DOHH2 (cell line): ENCODE measurements around the gene PRKCG.

ENCODE experiments used
- H3F3A ChIP-seq: fragments of 200-600 bp; sonication (generic), shearing (Covaris generic); 2 replicates; pipeline ENCODE4 v1.6.0; 2016; ENCODE audit warnings: antibody characterized with exemption, mild to moderate bottlenecking; ENCODE audit not compliant: control insufficient read depth, insufficient read depth
- H3K27ac ChIP-seq: fragments of 200-600 bp; sonication (generic); 2 replicates; pipeline ENCODE4 v1.5.1; 2014; ENCODE audit warnings: low read depth, mild to moderate bottlenecking, low read length, moderate library complexity
- H3K27me3 ChIP-seq: fragments of 200-600 bp; sonication (generic); 2 replicates; pipeline ENCODE4 v1.6.1; 2014; ENCODE audit warnings: mild to moderate bottlenecking, low read length, mixed read lengths; ENCODE audit not compliant: control insufficient read depth
- H3K36me3 ChIP-seq: fragments of 200-600 bp; sonication (generic); 2 replicates; pipeline ENCODE4 v1.6.1; 2014; ENCODE audit warnings: mild to moderate bottlenecking, low read length, moderate library complexity, mixed read lengths; ENCODE audit not compliant: control insufficient read depth
- H3K4me1 ChIP-seq: fragments of 200-600 bp; sonication (generic); 2 replicates; pipeline ENCODE4 v1.6.1; 2014; ENCODE audit warnings: mild to moderate bottlenecking, low read length, mixed read lengths; ENCODE audit not compliant: control insufficient read depth
- H3K4me2 ChIP-seq: fragments of 200-600 bp; sonication (generic); 2 replicates; pipeline ENCODE4 v1.6.0; 2014; ENCODE audit warnings: mild to moderate bottlenecking, low read length, moderate library complexity
- H3K4me3 ChIP-seq: fragments of 200-600 bp; sonication (generic); 2 replicates; pipeline ENCODE4 v1.5.1; 2014; ENCODE audit warnings: mild to moderate bottlenecking, low read length, mixed read lengths
- H3K79me2 ChIP-seq: fragments of 200-600 bp; sonication (generic); 2 replicates; pipeline ENCODE4 v1.6.1; 2014; ENCODE audit warnings: mild to moderate bottlenecking, low read length, mixed read lengths; ENCODE audit not compliant: control insufficient read depth
- H3K9me2 ChIP-seq: fragments of 200-600 bp; sonication (generic); replicated peaks from 2 replicates; pipeline ENCODE4 v1.6.1; 2014; ENCODE audit warnings: mild to moderate bottlenecking, low read length, mixed read lengths; ENCODE audit not compliant: control insufficient read depth
- H3K9me3 ChIP-seq: fragments of 200-600 bp; sonication (generic); 2 replicates; pipeline ENCODE4 v1.6.1; 2014; ENCODE audit warnings: antibody characterized with exemption, low read length, mixed read lengths; ENCODE audit not compliant: control insufficient read depth, insufficient read depth
- H4K20me1 ChIP-seq: fragments of 200-600 bp; sonication (generic); 2 replicates; pipeline ENCODE4 v1.6.0; 2014; ENCODE audit warnings: low read depth, mild to moderate bottlenecking, antibody characterized with exemption, low read length, moderate library complexity; ENCODE audit not compliant: control insufficient read depth, insufficient read depth
- CTCF ChIP-seq: fragments of 200-600 bp; sonication (generic); IDR thresholded peaks from one replicate; pipeline ENCODE4 v1.5.1; 2014; ENCODE audit warnings: antibody characterized with exemption, mild to moderate bottlenecking, low read depth, low read length; ENCODE audit not compliant: poor library complexity, severe bottlenecking
- EZH2phosphoT487 ChIP-seq: fragments of 200-600 bp; sonication (generic); IDR thresholded peaks from 2 replicates; pipeline ENCODE4 v1.6.1; 2017; ENCODE audit warnings: borderline replicate concordance, mild to moderate bottlenecking, antibody characterized with exemption, low read length, moderate library complexity, mixed read lengths

PRKCG gene

DNA sequence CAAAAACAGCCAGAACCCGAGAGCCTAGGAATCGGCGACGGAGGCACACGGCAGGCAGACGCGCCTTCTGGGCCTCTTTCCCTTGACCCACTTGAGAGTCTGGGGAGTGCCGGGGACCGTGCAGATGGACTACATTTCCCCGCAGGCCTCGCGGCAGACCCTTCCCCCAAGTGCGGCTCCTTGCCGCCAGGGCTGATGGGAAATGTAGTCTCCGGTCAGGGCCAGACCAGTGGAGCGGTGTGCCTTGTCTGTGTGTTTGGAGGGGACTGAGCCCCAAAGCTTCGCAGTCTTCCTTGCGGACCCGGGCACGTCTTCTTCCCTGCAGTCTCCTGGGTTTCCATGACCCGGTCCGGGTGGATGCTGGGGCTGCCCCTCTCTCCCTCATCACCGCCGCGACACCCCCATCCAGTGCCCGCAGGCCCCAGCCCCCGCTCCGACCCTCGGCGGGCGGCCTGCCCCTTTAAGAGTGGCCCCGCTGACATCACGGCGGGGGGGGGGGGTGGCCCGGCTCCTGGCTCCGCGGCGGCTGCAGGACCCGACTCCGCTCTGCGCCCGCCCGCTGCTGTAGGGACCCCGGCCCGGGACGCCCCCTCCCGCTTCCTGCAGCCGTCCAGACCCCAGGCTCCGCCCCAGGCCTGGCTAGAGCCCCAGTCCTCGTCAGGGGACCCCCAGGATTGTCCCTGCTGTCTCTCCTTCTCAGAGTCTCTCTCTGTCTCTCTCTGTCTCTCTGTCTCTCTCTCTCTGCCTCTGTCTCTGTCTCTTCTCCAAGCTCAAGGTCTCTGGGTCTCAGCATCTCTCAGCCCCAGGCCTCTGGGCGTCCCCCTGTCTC, 26.3 kb downstream of the PRKCG start:
- Histone ChIP-seq H3K4me2 (no peak overlapping the region), H3K79me2 (no peaks in the 10 kb centered on the region), H3K36me3 (no peaks in the 10 kb centered on the region), H3K9me2 (no peaks in the 10 kb centered on the region), H4K20me1 (no peaks in the 10 kb centered on the region), H3K4me1 (no peaks in the 10 kb centered on the region), H3K9me3 (no peaks in the 10 kb centered on the region), H3K4me3 (no peak overlapping the region), H3K27me3 (no peaks in the 10 kb centered on the region), H3K27ac (no peak overlapping the region), H3F3A (no peaks in the 10 kb centered on the region)
- TF ChIP-seq CTCF (no peak), EZH2phosphoT487 (no peak)

- no peaks in the 10 kb centered on the region for H3F3A ChIP-seq
- H3K79me2 ChIP-seq, result no peaks in the 10 kb centered on the region
- no peaks in the 10 kb centered on the region for H3K4me1 ChIP-seq
- no peaks in the 10 kb centered on the region for H3K9me3 ChIP-seq
- no peaks in the 10 kb centered on the region for H4K20me1 ChIP-seq
- H3K4me3 ChIP-seq, result no peak within 1 kb of the TSS
- H3K27ac ChIP-seq, result no peak within 1 kb of the TSS
- H3K9me2 ChIP-seq, result no peaks in the 10 kb centered on the region
- no peak for TF ChIP-seq EZH2phosphoT487
- TF ChIP-seq CTCF, result no peak
- H3K36me3 ChIP-seq, result no peaks in the 10 kb centered on the region
- H3K4me2 ChIP-seq, result no peak within 1 kb of the TSS
- H3K27me3 ChIP-seq, result no peaks in the 10 kb centered on the region
Observed at GRCh38 chr19:53908935-53909415, 27.0 kb downstream of the PRKCG start, which contains the start of gene CACNG7. TSS of gene CACNG7 (plus strand) at chr19:53909278. CDS start at chr19:53912832, 3,554 bp downstream.

GRCh38 chr19:53909471-53910169, 27.6 kb downstream of the PRKCG start:
- H3K4me3 ChIP-seq, result no peak overlapping the region
- no peaks in the 10 kb centered on the region for H3K27me3 ChIP-seq

More at GRCh38 chr19:53909471-53910169, 27.6 kb downstream of the PRKCG start:
- H3K27ac ChIP-seq, result no peak overlapping the region
- H3K4me2 ChIP-seq, result no peak overlapping the region
- no peaks in the 10 kb centered on the region for H3K9me3 ChIP-seq
- no peaks in the 10 kb centered on the region for H4K20me1 ChIP-seq
- H3K4me1 ChIP-seq, result no peaks in the 10 kb centered on the region
- no peaks in the 10 kb centered on the region for H3K9me2 ChIP-seq
- H3K79me2 ChIP-seq, result no peaks in the 10 kb centered on the region
- no peaks in the 10 kb centered on the region for H3K36me3 ChIP-seq
- TF ChIP-seq EZH2phosphoT487, result no peak
- no peak for TF ChIP-seq CTCF
- H3F3A ChIP-seq, result no peaks in the 10 kb centered on the region
